SH-SY5Y (cell line): ENCODE results near the gene TNS4.

Source experiments
- GATA2 ChIP-seq: IDR thresholded peaks from 2 replicates; pipeline ENCODE4 v1.6.1; 2011; ENCODE audit warnings: mild to moderate bottlenecking, low read depth, low read length
- GATA3 ChIP-seq: IDR thresholded peaks from 2 replicates; pipeline ENCODE4 v1.6.1; 2011; ENCODE audit warnings: low read depth, mild to moderate bottlenecking, low read length, moderate library complexity

The TNS4 gene

DNA sequence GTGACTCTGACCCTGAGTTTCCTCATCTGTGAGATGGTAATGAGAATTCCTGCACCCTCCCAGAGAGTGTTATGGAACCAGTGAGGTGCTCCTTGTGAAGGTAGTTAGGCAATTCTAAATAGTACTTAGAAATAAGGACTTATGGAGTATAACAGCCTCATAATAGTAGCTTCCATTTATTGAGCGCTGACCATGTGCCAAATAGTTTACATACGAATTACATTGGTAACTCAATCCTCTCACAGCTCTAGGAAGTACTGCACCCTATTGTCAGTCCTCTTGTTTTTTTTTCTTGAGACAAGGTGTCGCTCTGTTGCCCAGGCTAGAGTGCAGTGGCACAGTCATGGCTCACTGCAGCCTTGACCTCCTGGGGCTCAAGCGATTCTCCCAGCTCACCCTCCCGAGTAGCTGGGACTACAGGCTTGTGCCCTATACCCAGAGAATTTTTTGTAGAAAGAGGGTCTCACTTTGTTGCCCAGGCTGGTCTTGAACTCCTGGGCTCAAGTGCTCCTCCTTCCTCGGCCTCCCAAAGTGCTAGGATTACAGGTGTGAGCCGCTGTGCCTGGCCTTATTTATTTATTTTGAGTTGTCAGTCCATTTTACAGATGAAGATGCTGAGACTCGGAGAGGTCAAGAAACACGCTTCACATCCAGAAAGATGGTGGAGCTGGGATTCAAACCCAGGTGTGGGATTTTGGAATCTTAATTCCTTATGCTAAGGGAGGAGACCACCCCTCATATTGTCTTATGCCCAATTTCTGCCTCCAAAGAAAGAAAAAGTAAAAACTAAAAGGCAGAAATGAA is 2.9 kb downstream of the TNS4 start:
- TF ChIP-seq GATA2, result no peak
- TF ChIP-seq GATA3, result no peak

DNA sequence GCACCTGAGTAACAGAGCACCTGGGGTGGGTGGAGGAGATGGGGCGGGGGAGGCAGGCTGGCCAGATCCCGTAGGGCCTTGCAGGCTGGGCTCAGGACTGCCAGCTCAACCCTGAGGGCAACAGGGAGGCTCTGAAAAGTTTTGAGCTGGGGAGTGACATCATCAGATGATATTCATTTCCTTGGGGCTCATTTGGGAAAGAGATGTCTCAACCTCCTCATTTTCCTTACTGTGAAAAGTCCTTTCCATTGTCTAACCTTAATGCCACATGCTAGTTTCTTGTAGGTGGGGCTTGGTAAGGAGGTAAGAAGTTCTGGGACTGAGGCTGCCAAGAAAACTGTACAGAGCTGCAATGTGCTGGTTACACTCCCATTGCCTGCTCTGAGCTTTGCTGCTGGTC is 3.7 kb downstream of the TNS4 start:
- TF ChIP-seq GATA3 (no peak), GATA2 (no peak)

DNA sequence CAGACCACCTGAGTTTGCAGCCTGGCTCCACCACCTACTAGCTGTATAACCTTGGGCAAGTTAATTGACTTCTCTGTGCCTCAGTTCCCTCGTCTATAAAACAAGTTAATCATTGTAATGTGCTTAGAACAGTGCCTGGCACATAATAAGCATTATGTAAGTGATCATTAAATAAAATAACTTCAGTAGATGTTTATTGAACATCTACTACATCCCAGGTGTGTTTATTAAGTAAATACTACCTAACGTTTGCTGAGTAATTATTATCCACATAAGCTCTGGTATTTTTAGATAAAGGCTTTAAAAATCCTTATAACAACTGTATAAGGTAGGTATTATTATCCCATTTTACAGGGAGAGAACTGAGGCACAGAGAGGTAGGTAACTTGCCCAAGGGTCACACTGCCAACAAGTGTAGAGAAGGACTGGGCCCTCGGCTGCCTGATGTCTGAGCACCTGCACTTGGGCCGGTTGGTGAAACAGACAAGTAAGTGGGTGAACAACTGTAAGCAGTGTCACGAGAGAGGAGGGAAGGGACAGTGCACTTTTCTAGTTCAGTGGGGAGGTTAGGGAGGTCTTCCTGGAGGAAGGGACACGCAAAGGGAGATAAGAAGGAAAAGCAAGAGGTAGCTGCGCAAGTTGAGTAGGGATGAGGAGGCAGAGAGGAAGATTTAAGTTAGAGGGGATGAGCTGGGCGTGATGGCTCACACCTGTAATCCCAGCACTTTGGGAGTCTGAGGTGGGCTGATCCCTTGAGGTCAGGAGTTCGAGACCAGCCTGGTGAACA is 4.6 kb downstream of the TNS4 start:
- no peak for TF ChIP-seq GATA3
- TF ChIP-seq GATA2, result no peak

DNA sequence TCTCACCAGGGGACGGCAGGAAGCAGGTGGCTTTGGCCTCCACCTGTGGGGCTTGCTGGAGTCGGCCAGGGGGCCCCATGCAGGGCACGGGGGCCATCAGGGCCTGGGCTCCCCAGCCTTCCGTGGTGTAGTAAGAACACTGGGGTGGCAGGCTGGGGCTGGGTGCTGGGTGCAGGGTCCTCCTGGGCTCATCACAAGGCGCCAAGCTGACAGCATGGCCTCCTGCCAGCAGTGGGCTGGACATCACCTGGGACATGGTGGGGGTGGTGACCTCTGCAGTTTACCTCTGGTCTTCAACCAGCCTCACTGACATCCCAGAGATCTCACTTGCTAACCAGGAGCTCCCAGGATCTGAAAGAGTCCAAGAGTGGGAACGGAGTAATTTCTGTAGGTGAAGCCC is 5.3 kb downstream of the TNS4 start:
- TF ChIP-seq GATA2 (no peak), GATA3 (no peak)

DNA sequence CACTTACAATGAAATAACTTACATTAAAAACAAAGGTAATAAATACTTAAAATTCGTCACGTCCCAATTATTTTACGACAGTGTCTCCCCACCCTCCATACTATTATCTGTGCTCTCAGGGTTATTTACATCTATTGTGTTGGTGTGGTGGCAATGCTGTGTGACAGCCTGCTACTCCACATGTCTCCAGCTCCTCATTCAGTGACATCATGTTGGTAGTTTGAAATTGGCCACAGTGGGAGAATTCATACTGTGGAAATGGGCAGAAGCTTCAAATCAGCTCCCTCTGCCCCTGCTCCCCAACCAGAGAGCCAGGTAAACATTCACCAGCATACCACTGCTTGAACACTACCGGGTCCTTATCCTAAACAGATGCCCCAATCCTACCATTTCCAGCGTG is 6.3 kb downstream of the TNS4 start:
- TF ChIP-seq GATA3 (no peak), GATA2 (no peak)

DNA sequence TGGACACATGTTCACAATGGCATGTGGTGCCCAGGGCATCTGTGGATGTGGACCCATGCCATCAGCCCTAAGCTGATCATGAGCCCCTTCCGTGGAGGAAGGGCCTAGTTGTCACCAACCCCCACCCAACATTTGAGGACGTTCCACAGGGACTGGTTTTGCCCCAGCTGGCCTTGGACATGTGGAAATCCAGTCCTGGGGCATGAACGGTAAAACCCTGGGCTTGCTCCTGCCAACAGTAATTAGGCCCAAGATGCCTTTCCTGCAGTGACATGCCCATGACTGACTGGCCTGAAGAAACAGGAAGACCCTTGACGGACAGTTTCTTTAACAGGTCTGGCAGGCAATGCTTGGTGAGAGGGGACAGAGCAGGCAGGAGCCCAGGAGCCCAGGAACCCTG is 7.7 kb downstream of the TNS4 start:
- no peak for TF ChIP-seq GATA3
- no peak for TF ChIP-seq GATA2

DNA sequence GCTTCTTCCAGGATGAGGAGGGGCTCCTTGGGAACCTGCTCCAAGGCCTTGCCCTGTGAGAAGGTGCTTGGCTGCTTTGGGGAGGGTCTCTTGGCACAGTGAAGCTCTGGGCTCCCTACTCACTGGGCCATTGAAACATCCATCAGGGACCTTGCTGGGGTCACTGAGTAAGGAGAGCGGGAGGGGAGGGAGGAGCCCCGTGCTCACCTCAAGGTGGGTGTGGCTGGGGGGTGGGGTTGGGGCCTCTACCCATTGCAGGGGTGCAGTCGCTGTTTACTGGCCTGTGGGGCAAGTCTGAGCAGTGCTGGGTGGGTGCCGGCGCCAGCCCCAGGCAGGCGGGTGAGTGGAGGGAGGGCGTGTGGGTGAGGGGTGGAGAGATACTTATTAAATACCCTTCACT is 9.9 kb downstream of the TNS4 start:
- no peak for TF ChIP-seq GATA2
- no peak for TF ChIP-seq GATA3

DNA sequence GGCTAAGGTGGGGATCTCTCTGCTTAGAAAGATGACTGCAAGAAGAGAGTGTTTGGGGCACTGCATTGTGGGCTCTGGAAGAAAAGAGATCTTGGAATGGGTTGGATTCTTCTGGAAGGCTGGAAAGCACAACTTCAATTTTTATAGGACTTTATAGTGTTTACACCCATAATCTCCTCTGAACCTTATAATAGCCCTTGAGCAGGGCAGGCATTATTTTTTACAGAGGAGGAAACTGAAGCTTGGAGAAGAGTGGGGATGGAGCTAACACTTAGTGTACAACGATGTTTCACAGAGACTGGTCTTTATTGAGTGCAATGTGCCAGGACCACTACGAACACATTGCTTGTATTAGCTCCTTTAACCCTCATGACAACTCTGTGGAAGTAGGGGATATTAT is 10.4 kb downstream of the TNS4 start:
- TF ChIP-seq GATA2, result no peak
- no peak for TF ChIP-seq GATA3

DNA sequence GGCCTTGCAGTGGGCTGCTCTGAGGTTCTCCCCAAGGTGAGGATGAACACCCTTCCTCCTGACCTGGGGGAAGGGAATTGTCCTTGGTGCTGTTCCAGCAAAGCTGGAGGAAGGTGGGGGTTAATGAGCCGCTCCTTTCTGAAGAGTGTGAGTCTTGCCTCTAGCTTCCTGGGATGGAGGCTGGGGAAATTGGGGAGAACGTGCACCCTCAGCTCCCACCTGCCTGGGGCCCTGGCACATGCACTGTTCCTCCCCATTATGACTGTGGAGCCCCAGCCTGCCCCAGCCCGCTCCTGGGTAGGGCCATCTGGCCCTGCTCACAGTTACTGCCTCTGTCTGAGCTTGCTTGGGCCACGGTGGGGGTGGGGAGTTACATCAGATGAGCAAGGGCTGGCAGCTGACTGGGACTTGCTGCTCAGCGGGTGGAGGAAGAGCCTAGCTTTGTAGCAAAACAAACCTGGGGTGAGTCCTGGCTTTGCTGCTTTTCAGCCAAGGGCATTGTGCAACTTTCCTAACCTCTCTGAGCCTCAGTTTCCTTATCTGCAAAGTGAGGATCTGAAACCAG is 11.1 kb downstream of the TNS4 start:
- TF ChIP-seq GATA3 (no peak), GATA2 (no peak)

DNA sequence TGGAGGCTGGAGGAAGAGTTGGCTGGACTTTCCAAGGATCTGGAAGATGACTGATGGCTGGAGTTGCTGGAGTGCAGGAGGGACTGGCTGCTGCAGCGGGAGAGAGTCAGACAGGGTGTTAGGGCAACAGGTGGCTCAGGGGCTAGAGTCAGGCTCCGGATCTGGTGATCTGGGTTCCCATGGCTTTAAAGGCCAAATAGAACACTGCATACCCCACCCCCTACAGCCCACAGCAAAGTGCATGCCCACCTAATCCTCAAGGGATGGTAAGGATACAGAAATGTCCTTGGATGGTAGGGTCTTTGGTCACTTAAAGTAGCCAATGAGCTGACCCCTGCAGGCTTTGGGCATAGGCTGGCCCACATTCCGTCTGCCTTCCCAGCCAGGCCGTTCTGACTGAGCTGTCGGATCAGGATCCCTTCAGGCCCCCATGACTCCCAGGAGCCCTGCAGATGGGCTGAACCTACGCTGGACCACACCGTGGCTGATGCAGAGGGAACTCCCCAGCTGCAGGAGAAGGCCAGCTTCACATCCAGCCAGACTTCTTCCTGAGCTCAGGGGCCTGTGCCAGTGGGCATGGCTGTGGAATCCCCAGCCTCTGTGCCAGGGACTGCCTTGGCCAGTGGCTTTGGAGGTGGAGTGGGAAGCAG is 13.9 kb downstream of the TNS4 start:
- TF ChIP-seq GATA2 (no peak), GATA3 (no peak)

DNA sequence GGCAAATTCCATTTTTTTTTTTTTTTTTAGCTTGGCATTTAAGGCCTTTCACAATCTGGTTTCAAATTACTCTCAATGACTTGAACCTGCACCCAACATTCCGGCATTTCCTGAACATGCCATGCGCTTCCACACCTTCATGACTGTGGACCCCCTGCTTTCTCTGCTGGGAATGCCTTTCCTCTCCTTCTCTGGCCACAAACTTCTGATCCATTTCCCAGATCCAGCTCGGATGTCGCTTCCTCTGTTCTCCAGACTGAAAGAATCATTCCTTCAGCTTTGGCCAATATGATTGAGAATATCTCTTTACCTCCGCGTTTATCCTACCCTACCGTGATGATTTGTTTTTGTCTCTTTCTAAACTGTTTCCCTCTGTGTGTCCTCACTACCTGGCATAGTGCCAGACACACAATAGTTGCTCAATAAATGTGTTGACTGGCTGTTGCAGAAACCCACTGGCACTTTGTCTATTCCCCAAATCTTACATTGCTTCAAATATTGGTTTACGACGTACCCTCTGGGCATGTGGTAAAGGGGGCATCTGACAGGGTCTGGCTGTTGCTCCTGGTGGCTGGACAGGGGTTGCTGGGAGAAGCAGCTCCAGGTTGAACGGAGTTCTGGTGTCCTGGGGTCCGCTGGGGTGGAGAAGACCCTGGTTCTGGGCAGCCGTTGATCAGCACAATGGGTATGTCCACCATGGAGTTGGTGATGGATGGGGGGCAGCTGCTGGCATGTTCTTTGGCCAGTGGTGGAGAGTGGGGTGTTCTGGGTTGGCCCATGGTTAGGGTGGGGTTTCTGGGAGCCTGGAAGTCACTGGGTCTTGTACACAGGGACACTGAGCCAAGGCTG is 14.7 kb downstream of the TNS4 start:
- TF ChIP-seq GATA2 (no peak), GATA3 (no peak)

DNA sequence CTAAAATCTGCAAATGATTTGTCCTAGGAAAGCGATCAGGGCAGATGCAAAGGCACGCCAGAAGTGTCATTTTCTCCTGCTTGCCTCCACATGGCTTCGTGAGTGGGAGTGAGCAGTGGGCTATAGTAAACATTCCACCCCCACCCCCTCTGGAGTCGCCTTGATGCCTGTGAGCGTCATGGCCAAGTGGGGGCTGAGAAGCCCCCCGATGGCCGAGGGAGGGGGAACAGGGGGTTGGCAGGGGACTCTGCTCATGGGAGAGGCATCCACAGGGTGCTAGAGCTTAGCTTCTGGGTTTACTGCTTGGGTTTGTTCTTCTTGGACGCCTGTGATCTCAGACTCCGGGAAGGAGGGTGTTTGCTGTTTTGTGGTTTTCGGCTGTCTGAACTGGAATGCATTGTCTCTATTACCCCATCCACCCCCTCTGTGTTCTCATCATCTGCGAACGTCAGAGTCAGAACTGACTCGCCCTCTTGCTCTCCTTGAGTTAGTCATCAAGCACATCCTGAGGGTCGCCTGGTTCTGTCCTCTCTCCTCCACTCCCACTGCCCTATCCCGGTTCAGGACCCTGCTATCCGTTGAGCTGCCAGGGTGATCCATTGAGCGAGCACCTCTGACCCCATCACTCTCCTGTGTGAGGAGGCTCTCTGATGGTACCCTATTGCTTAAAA is 15.4 kb downstream of the TNS4 start:
- no peak for TF ChIP-seq GATA2
- TF ChIP-seq GATA3, result no peak

DNA sequence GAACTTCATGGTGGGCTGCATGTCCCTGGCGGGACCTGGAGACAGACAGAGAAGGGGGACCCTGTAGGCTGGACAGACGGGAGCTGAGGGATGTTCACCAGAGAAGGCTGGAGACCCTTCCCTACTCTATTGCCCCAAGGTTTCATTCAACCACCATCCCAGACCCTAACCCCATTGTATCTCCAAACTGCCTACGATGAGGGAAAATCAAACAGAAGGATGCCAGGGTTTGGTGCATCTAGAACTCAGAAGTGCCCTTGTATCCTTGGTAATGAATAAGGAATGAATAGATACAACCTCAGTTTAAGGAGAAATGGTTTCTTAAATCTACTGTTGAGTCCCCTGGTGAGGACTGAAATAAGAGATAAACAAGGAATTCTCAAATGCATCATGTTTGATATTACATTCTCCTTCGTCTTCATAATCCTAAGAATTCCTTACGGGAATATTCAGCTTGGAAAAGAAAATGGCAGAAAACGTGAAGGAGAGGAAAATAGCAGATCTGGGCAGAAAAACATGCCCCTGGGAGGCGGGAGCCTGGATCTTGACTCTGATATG is 16.4 kb downstream of the TNS4 start:
- TF ChIP-seq GATA3, result no peak
- no peak for TF ChIP-seq GATA2
